Measurements from ENCODE around the gene SIRPA. TPM values are rescaled to one million over a fixed set of nuclear protein-coding genes. Genes with fewer than 3 reads are reported as not detected.

The SIRPA gene
- total RNA-seq, 1 experiment from 2014 or later: 8.9 TPM

GRCh38 chr20:1890469-1891262 lies 4.5 kb upstream of the SIRPA start:
- TF ChIP-seq CTCF (IDR thresholded peaks at IDR 0.05) (no peak), TEAD1 (CRISPR knock-in tag; IDR thresholded peaks at IDR 0.05) (no peak), ZMAT4 (CRISPR knock-in tag; IDR thresholded peaks at IDR 0.05) (no peak), SP1 (CRISPR knock-in tag; conservative IDR thresholded peaks at IDR 0.05) (no peak), ZNF512 (CRISPR knock-in tag; IDR thresholded peaks at IDR 0.05; ENCODE audit: borderline replicate concordance) (no peak), TEAD4 (CRISPR knock-in tag; IDR thresholded peaks at IDR 0.05) (no peak), FOXP1 (CRISPR knock-in tag; IDR thresholded peaks at IDR 0.05; ENCODE audit: borderline replicate concordance) (no peak)
- no peak overlapping the region for H3K27ac Mint-ChIP-seq
- DNase-seq (ENCODE audit: low spot score) (no peak), ATAC-seq (no peak)
- H3K4me1 Mint-ChIP-seq: peaks cover 31% of the 10 kb centered on the region
- ChIA-PET POLR2A (no interaction called here), CTCF (interaction anchor here (3.6 kb wide), 1 partner anchor 113 kb away, joined by 11 read pairs; no protein-coding TSS in a partner anchor)
- H3K4me3 Mint-ChIP-seq: no peak overlapping the region
- H3K9me3 Mint-ChIP-seq: no peaks in the 10 kb centered on the region
- H3K27me3 Mint-ChIP-seq (ENCODE audit: low read depth): peaks cover 29% of the 10 kb centered on the region
- no peaks in the 10 kb centered on the region for H3K36me3 Mint-ChIP-seq

- Mint-ChIP-seq H3K9me3 (no peaks in the 10 kb centered on the region), H3K27me3 (ENCODE audit: low read depth) (peaks cover 38% of the 10 kb centered on the region), H3K27ac (no peak overlapping the region), H3K4me1 (peaks cover 40% of the 10 kb centered on the region), H3K4me3 (no peak overlapping the region), H3K36me3 (no peaks in the 10 kb centered on the region)
- DNase-seq (ENCODE audit: low spot score) (no peak), ATAC-seq (no peak)
- ChIA-PET CTCF (interaction anchor here (1.0 kb wide), 1 partner anchor 89 kb away, joined by 3 read pairs; no protein-coding TSS in a partner anchor), POLR2A (no interaction called here)
- TF ChIP-seq ZNF263 (CRISPR knock-in tag; IDR thresholded peaks at IDR 0.05; ENCODE audit: low read depth): no peak
- no peak for TF ChIP-seq SP1 (CRISPR knock-in tag; conservative IDR thresholded peaks at IDR 0.05)
- no peak for TF ChIP-seq CBFB (CRISPR knock-in tag; IDR thresholded peaks at IDR 0.05; ENCODE audit: low read depth)
- no peak for TF ChIP-seq MYBL2 (CRISPR knock-in tag; IDR thresholded peaks at IDR 0.05)
- TF ChIP-seq NR1H2 (CRISPR knock-in tag; IDR thresholded peaks at IDR 0.05): no peak
- no peak for TF ChIP-seq STAT6 (CRISPR knock-in tag; conservative IDR thresholded peaks at IDR 0.05; ENCODE audit: low read depth)
- TF ChIP-seq ZNF425 (CRISPR knock-in tag; conservative IDR thresholded peaks at IDR 0.05): no peak
- TF ChIP-seq ATF6 (CRISPR knock-in tag; IDR thresholded peaks at IDR 0.05): no peak
- TF ChIP-seq PREB (CRISPR knock-in tag; IDR thresholded peaks at IDR 0.05; ENCODE audit: borderline replicate concordance): no peak
- no peak for TF ChIP-seq ZNF671 (CRISPR knock-in tag; IDR thresholded peaks at IDR 0.05)
- TF ChIP-seq HMGA2 (CRISPR knock-in tag; IDR thresholded peaks at IDR 0.05): no peak
- no peak for TF ChIP-seq IRF2 (CRISPR knock-in tag; IDR thresholded peaks at IDR 0.05; ENCODE audit: borderline replicate concordance, low read depth)
- TF ChIP-seq SMAD3 (CRISPR knock-in tag; IDR thresholded peaks at IDR 0.05; ENCODE audit: borderline replicate concordance): no peak
Measured at GRCh38 chr20:1891263-1892118, 3.7 kb upstream of the SIRPA start.
